AG04450 (cell line): ENCODE results near the gene TMED10. TPM values are rescaled to one million over a fixed set of nuclear protein-coding genes. Genes with fewer than 3 reads are reported as not detected.
"Not testable (repeated sequence)": the region's sequence is repeated elsewhere in the genome, so short reads cannot be mapped to it uniquely, and the experiment has no call there.

Experiments
- CTCF ChIA-PET: fragments of 300-600, 350-600 bp; formaldehyde crosslinking; extraction: SDS; loops from one replicate; lab custom pipeline; 2022; ENCODE audit warnings: antibody characterized with exemption, inconsistent platforms; lab: Charles Lee
- POLR2A ChIA-PET: fragments of 350-600 bp; formaldehyde crosslinking; extraction: SDS; loops from one replicate; lab custom pipeline; 2021; ENCODE audit warnings: antibody characterized with exemption, inconsistent platforms; lab: Yijun Ruan, JAX
- DNase-seq: peaks from one replicate; pipeline ENCODE4 v3.0.0-alpha.2; 2011; ENCODE audit warnings: low read depth, low spot score
- H3K27ac ChIP-seq: one replicate; pipeline ENCODE4 v1.5.1; 2012; ENCODE audit warnings: low read depth, low read length, control low read depth
- H3K27me3 ChIP-seq: one replicate; pipeline ENCODE4 v1.6.0; 2012; ENCODE audit warnings: low read length; ENCODE audit not compliant: control insufficient read depth, insufficient read depth
- H3K4me3 ChIP-seq: 2 replicates; pipeline ENCODE4 v1.5.1; 2011; ENCODE audit warnings: mild to moderate bottlenecking, low read depth, low read length, control low read depth
- H3K9me3 ChIP-seq: 2 replicates; pipeline ENCODE4 v1.5.1; 2012; ENCODE audit warnings: low read length; ENCODE audit not compliant: control insufficient read depth, insufficient read depth
- polyA plus RNA-seq: library from polyadenylated mRNA; depleted of rRNA; stranded (reverse); fragments of >200 nt; gene quantifications from 2 replicates; pipeline ENCODE4 v1.2.3, GENCODE V29; 2011
- TF ChIP-seq, protein P1 (sequence below): IDR thresholded peaks from 2 replicates; pipeline ENCODE4 v1.5.1; 2011; ENCODE audit warnings: low read depth, low read length, control low read depth, inconsistent platforms

Gene TMED10
- polyA plus RNA-seq, 1 experiment, result 414 TPM

DNA sequence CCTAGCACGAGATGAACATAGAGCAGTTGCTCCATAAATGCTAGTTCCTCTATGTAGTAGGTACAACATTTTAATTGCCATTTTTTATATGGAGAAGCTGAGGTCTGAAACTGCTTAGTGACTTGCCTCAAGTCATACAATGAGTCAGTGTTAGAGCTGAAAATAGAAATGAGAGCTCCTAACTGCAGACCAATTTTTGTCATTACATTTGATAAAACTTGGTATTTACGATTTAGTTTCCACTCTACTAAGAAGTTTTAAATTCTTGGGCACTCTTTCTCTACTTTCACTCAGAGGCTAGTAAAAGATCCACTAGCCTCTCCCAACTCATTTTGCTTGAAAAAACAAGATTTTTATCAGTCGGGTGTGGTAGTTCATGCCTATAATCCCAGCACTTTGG lies 8.1 kb upstream of the TMED10 start:
- H3K9me3 ChIP-seq, result no peaks in the 10 kb centered on the region; the same call in 1 of the 2 replicates
- CTCF ChIA-PET, result interaction anchor here (0.5 to 1.0 kb wide), 3 partner anchors 29 to 158 kb away, joined by 3 to 5 read pairs (median 3); no protein-coding TSS in a partner anchor
- no peak for DNase-seq
- no peak overlapping the region for H3K27ac ChIP-seq
- no peak overlapping the region for H3K4me3 ChIP-seq
- POLR2A ChIA-PET, result interaction anchor here (0.7 to 1.2 kb wide), 2 partner anchors 38 to 94 kb away, joined by 3 to 5 read pairs; partner anchors contain the start of gene FOS
- peaks cover 2% of the 10 kb centered on the region for H3K27me3 ChIP-seq
- TF ChIP-seq, protein P1, sequence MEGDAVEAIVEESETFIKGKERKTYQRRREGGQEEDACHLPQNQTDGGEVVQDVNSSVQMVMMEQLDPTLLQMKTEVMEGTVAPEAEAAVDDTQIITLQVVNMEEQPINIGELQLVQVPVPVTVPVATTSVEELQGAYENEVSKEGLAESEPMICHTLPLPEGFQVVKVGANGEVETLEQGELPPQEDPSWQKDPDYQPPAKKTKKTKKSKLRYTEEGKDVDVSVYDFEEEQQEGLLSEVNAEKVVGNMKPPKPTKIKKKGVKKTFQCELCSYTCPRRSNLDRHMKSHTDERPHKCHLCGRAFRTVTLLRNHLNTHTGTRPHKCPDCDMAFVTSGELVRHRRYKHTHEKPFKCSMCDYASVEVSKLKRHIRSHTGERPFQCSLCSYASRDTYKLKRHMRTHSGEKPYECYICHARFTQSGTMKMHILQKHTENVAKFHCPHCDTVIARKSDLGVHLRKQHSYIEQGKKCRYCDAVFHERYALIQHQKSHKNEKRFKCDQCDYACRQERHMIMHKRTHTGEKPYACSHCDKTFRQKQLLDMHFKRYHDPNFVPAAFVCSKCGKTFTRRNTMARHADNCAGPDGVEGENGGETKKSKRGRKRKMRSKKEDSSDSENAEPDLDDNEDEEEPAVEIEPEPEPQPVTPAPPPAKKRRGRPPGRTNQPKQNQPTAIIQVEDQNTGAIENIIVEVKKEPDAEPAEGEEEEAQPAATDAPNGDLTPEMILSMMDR, result no peak

GRCh38 chr14:75184039-75184438 lies 7.6 kb upstream of the TMED10 start:
- CTCF ChIA-PET, result interaction anchor here (0.6 to 1.0 kb wide), 2 partner anchors 28 to 157 kb away, joined by 3 read pairs; no protein-coding TSS in a partner anchor
- H3K27me3 ChIP-seq, result no peaks in the 10 kb centered on the region
- no peak for DNase-seq
- no peaks in the 10 kb centered on the region for H3K9me3 ChIP-seq
- TF ChIP-seq, protein P1, result no peak
- H3K27ac ChIP-seq, result no peak overlapping the region
- POLR2A ChIA-PET, result interaction anchor here (0.7 to 1.2 kb wide), 2 partner anchors 38 to 95 kb away, joined by 3 to 5 read pairs; partner anchors contain the start of gene FOS
- H3K4me3 ChIP-seq, result no peak overlapping the region

- peak overlapping the region; percentile 52 for H3K27ac ChIP-seq
- POLR2A ChIA-PET, result interaction anchor here (0.5 to 0.8 kb wide), 5 partner anchors 12 to 160 kb away, joined by 3 to 8 read pairs (median 4); no protein-coding TSS in a partner anchor
These were observed 6.8 kb upstream of the TMED10 start for GRCh38 chr14:75183225-75183624.

DNA sequence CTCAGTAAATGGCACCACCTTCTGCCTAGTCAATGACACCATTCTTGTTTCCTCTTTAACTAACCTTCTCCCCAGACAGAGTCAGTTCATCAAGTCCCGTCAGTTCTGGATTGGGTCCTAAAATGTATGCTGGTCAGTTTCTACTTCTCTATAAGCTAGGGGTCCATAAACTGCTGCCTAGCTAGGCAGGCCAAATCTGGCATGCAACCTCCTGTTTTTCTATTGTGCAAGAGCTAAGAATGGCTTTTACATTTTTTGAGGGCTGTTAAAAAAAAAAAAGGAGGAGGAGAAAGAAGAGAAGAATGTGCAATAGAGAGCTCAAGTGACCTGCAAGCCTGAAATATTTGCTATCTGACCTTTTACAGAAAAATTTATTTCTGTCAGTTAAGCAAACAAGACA lies 6.4 kb upstream of the TMED10 start:
- DNase-seq, result peak; percentile 39
- ChIA-PET CTCF (interaction anchor here (0.6 to 1.0 kb wide), 2 partner anchors 115 to 306 kb away, joined by 4 read pairs; no protein-coding TSS in a partner anchor), POLR2A (interaction anchor here (0.5 to 0.8 kb wide), 6 partner anchors 11 to 160 kb away, joined by 3 to 8 read pairs (median 4); no protein-coding TSS in a partner anchor)
- no peak overlapping the region for H3K4me3 ChIP-seq
- TF ChIP-seq, protein P1, result no peak
- no peak overlapping the region for H3K27ac ChIP-seq
- no peaks in the 10 kb centered on the region for H3K27me3 ChIP-seq
- no peaks in the 10 kb centered on the region for H3K9me3 ChIP-seq

More at GRCh38 chr14:75183225-75183624, 6.8 kb upstream of the TMED10 start:
- CTCF ChIA-PET, result interaction anchor here (1.0 kb wide), 1 partner anchor 115 kb away, joined by 4 read pairs; no protein-coding TSS in a partner anchor
- DNase-seq, result no peak
- Histone ChIP-seq H3K4me3 (no peak overlapping the region), H3K9me3 (no peaks in the 10 kb centered on the region), H3K27me3 (no peaks in the 10 kb centered on the region)
- TF ChIP-seq, protein P1, result no peak

DNA sequence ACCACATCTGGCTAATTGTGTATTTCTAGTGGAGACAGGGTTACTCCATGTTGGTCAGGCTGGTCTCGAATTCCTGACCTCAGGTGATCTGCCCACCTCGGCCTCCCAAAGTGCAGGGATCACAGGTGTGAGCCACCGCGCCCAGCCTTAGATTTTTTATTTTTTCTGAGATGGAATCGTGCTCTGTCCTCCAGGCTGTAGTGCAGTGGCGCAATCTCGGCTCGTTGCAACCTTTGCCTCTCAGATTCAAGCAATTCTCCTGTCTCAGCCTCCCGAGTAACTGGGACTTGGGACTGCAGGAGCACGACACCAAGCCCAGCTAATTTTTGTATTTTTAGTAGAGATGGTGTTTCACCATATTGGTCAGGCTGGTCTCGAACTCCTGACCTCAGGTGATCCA lies 5.8 kb upstream of the TMED10 start:
- ChIA-PET CTCF (interaction anchor here (1.3 kb wide), 1 partner anchor 122 kb away, joined by 5 read pairs; no protein-coding TSS in a partner anchor), POLR2A (interaction anchor here (0.6 kb wide), 1 partner anchor 35 kb away, joined by 3 read pairs; no protein-coding TSS in a partner anchor)
- H3K27me3 ChIP-seq, H3K27ac ChIP-seq, H3K9me3 ChIP-seq, H3K4me3 ChIP-seq, DNase-seq: not testable (repeated sequence)
